NT2/D1 (cell line): ENCODE measurements around the gene MGLL.

Source experiments
- SUZ12 ChIP-seq: IDR thresholded peaks from 2 replicates; pipeline ENCODE4 v1.6.1; 2011; ENCODE audit not compliant: insufficient read length, insufficient read depth; ENCODE audit errors: extremely low read depth
- YY1 ChIP-seq: IDR thresholded peaks from 2 replicates; pipeline ENCODE4 v1.6.1; 2011; ENCODE audit not compliant: insufficient read length, insufficient read depth
- ZNF274 ChIP-seq: IDR thresholded peaks from 2 replicates; pipeline ENCODE4 v1.6.1; 2011; ENCODE audit warnings: mild to moderate bottlenecking, low read depth, low read length

DNA sequence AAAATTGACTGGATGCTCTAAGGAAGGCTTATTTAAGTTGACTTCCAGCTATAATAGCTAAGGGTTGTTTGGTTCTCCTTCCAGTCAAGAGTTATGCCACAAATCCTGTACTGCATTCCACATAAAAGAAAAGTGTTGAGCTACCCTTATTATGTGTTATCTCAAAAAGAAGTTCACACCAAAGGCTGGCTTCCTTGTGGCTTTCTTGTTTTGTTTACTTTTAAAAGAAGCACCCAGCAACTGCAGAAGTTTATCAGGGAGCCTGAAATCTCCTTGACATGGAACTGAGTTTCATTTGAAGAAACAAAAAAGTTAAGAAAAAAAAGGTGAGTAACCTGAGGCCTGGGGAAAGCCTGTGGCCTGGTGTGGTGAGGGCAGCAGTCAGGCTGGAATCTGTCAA is 10.2 kb downstream of the MGLL start:
- TF ChIP-seq ZNF274 (no peak), YY1 (no peak), SUZ12 (no peak)
